ENCODE data around the gene DPP6.
"Not testable (repeated sequence)": the region's sequence is repeated elsewhere in the genome, so short reads cannot be mapped to it uniquely, and the experiment has no call there.

The DPP6 gene

DNA sequence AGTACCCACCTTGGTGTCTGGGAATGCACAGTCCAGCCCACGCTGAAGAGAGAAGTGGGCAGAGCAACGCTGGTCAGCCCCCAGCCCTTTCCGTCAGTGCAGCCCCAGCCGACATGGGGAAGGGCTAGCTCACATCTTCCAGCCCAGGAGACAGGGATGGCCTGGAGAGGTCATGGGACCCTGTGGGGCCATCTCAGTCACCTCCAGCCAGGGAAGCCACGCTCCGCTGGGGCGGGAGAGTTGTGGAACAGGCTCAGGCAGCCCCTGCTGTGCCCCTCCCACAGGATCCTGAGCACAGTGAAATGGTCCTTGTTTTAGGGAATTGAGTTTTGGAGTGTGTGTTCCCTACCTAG lies 865.6 kb downstream of the DPP6 start:
- no peak for DNase-seq

DNA sequence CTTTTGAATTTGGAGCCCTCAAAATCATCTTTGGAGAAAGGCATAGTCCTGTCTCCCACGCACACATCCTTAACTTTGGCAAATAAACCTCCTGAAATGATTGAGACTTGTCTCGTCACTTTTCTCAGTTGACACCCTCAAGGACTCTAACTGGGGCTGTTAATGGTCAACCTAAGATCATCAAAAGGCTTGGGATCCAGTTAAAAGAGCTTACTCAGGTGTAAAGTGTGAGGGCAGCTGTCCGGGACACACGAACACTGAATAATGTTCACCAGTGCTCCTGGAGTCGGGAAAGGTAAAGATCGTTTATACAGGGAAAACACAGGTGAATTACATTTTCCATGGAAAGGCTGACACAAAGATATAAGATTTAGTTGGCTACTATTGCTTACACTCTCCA lies 866.1 kb downstream of the DPP6 start:
- no peak for DNase-seq

DNA sequence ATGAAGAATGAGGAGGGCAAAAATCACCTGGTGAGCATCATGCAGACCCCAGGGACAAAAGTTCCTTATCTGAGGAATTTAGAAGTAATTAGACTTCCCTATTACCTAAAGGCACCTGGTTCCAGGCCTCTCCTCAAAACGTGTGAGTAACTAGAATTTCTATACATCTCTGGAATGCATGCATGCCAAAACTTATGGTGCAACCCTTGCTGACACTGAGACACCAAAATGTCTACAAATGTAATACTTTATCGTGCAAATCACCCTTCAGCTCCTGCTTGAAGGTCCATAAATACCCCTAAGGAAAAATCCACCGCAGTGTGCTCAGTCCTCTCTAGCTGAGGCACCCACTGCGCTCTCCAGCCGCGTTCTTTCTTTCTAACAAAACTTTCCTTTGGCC lies 866.5 kb downstream of the DPP6 start:
- no peak for DNase-seq

DNA sequence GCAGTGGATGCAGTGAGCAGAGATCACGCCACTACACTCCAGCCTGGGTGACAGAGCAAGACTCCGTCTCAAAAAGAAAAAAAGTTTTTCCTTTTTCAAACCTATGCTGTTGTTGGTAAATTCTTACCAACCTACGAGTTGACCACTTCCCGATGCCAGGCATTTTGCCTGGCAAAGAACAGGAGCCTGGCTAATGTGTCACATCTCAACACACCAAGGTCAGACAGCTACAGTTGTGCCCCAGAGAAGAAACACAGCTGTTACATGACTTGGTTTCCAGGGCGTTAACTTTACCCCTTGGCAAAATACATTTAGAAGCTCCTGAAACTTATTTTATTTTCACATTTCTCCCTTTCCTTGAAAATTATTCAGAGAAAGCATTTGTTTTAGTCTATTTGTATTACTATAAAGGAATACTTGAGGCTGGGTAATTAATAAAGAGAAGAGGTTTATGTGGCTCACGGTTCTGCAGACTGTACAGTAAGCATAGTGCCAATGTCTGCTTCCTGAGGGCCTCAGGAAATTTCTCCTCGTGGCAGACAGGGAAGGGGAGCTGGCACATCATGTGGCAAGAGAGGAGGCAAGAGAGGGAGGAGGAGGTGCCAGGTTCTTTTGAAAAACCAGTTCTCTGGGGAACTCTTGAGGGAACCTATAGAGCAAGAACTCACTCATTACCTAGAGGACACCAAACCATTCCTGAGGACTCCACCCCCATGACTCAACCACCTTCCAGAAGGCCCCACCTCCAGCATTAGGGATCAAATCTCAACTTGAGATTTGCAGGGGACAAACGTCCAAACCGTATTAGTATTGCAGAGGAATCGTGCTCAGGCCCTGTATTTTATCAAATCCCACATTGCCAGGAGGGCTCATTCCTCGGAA lies 867.4 kb downstream of the DPP6 start:
- no peak for DNase-seq

DNA sequence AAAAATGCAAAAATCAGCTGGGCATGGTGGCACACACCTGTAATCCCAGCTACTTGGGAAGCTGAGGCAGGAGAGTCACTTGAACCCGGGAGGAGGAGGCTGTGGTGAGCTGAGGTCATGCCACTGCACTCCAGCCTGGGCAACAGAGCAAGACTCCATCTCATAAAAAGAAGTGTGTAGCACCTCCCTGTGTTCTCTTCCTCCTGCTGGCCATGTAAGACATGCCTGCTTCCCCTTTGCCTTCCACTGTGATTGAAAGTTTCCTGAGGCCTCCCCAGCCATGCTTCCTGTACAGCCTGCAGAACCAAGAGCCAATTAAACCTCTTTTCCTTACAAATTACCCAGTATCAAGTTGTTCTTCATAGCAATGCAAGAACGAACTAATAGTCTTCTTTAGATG lies 870.3 kb downstream of the DPP6 start:
- not testable (repeated sequence) for DNase-seq

DNA sequence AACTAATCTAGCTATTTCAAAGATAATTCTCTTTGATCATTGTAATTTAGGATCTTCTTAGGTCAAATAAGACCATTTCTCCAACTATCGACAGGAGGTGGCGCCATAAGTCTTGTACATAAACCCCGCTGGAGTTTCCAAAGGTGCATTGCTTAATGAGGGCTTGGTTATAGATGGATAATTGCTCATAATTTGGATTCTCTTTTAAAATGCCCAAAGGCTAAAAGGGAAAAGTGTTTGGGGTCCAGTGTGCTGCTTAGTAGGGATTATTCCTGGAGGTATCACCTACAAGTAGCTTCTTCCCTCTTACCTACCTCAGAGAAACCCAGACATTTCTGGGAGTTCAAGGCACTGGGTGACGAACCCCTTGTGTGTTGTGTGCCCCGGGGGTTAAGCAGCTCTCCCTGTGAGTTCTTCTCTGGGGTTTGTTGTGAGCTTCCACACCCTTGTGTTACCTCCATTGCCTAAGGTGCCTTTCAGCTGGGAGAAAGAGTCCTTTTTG lies 875.5 kb downstream of the DPP6 start:
- DNase-seq, result peak; percentile 36

DNA sequence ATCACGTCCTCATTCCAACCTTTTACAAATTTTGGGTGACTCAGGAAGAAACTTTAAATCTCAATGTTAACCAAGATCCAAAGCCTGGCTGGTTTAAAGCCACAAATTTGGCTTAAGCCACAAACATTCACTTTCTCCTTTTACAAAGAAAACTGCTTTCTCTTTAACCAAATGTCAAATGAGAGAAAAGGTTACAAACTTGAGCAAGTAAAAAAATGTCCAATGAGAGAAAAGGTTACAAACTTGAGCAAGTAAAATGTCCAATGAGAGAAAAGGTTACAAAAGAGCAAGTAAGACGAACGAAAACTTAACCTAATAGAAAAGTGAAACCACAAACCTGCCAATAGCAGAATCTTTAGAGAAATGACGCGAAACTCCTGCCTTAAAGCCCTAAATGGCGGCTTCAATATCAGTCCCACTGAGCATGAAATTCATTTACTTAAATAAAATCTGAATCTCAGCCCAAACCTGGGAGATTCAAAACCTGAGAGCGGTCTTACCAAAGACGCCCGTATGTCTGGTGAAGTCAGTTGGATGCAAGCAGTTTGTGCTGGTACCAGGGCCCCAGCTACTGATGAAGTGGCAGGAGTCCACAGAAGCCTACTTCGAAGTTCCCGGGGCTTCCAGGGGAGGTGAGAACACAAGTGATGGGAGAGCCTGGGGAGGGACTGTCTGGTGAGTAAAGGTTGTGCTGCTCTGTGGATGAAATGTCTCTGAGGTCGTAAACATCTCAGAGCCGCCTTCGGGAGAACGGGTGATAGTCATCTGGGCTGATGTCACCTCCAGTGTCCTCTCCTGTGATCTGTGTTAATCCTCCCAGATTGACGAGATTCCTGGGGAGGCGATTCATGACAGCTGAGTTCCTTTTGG lies 876.2 kb downstream of the DPP6 start:
- DNase-seq, result peak; percentile 15

DNA sequence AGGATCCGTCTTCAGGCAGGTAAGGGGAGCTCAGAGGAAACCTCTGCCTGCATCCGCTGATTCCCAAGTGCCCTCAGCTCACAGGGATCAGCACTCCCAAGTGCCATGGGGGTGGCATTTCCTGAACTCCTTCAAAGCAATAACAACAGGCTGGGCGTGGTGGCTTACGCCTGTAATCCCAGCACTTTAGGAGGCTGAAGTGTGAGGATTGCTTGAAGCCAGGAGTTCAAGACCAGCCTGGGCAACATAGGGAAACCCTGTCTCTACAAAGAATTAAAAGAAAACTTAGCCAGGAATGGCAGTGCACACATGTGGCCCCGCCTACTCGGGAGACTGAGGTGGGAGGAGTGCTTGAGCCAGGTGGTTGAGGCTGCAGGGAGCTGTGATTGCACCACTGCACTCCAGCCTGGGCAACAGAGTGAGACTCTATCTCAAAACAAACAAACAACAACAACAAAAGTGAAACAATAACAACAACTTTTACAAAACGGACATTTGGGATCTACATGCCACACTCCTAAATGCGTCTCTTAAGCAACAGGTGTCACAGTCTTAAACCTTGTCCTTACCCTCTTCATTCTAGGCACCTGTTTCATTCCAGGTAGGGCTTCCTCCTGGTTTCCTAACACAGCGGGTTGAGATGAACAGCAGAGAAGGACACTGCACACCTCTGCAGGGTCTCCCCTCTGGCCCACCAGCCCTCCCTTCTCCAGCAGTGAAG lies 877.0 kb downstream of the DPP6 start:
- no peak for DNase-seq

DNA sequence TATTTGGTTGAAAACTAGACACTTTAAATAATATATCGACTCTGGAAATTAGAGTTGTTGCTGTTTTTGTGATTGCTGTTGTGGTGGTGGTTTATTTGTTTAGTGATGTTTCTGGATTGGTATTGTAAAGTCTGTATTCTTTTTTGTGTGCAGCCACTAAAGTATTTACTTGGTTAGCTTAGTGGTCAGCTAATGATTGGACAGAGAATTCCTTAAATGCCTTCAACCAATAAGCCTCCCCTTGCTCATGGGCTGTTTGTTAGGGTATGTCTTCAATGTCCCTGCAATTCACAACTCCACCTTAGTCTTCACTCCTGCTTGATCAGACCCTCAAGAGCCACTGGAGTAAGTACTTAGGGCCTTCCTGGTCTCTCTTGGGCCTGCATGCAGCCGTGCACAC lies 879.7 kb downstream of the DPP6 start:
- no peak for DNase-seq

DNA sequence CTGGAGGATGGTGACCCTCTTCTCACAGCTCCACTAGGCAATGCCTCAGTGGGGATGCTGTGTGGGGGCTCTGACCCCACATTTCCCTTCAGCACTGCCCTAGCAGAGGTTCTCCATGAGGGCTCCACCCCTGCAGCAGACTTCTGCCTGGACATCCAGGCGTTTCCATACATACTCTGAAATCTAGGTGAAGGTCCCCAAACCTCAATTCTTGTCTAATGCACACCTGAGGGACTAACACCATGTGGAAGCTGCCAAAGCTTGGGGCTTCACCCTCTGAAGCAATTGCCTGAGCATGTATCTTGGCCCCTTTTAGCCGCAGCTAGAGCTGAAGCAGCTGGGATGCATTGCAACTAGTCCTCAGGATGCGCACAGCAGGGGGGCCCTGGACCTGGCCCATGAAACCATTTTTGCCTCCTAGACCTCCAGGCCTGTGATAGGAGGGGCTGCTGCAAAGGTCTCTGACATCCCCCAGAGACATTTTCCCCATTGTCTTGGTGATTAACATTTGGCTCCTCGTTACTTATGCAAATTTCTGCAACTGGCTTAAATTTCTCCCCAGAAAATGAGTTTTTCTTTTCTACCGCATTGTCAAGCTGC lies 882.3 kb downstream of the DPP6 start:
- DNase-seq, result not testable (repeated sequence)

DNA sequence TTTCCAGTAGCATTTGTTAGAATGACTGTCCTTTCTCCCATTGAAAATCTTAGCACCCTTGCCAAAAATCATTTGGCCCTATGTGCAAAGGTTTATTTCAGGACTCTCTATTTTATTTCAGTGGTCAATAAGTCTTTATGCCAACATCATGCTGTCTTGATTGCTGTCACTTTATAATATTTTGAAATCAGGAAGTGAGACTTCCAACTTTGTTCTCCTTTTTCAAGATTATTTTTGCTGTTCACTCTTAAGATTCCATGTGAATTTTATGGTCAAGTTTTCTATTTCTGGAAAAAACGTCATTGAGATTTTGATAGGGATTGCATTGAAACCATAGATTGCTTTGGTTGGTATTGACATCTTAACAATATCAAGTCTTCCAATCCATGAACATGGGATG lies 885.6 kb downstream of the DPP6 start:
- DNase-seq, result no peak

DNA sequence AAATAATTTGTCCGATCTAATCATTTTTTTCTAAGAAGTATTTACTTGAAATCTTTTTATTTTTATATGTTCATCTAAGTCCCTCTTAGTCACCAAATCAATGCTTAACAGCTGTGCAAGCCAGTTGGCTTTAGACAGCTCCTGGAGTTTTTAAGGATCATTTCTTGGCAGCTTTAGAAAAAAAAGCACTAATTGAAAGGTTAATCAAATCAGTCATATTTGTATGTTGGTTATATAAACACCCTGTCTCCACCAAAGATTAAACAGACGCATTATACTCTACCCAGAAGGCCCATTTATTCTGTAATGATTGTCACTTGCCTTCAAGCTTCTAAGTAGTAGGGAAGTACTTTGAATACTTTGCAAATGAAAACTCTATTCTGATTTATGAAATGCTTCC lies 890.5 kb downstream of the DPP6 start:
- no peak for DNase-seq

All from NCI-H524 treated with DMSO at 0.1 percent for 48 hours (cell line).